GM12878 (cell line): ENCODE measurements around the gene NOL4L. TPM values are rescaled to one million over a fixed set of nuclear protein-coding genes. Genes with fewer than 3 reads are reported as not detected.

Experiments
- ATAC-seq: fragments of 200-7000 bp; cut with Tn5 transposase; 3 replicates; pipeline ENCODE4 v1.9.1; 2020; ENCODE audit warnings: mild to moderate bottlenecking, moderate library complexity
- BruUV-seq: library from RNA; stranded (reverse); fragments of 400-500 nt; replicated peaks from 2 replicates; lab custom pipeline; 2021; lab: Mats Ljungman, UMichigan
- CTCF ChIA-PET: fragments of 300-600 bp; sonication (Branson Sonifier 250); formaldehyde crosslinking; extraction: SDS; loops from one replicate; lab custom pipeline; 2021; ENCODE audit warnings: inconsistent platforms; lab: Yijun Ruan, JAX
- POLR2A ChIA-PET: fragments of 350-600 bp; formaldehyde crosslinking; extraction: SDS; loops from one replicate; lab custom pipeline; 2021; ENCODE audit warnings: inconsistent platforms; lab: Charles Lee
- RAD21 ChIA-PET: fragments of 300-600 bp; sonication (Branson Sonifier 250); formaldehyde crosslinking; loops from one replicate; lab custom pipeline; 2023; ENCODE audit warnings: antibody characterized with exemption; ENCODE audit not compliant: unreplicated experiment; lab: Charles Lee
- SMC1A ChIA-PET: fragments of 300-600 bp; sonication (Branson Sonifier 250); formaldehyde crosslinking; loops from one replicate; lab custom pipeline; 2023; ENCODE audit not compliant: unreplicated experiment, uncharacterized antibody; lab: Charles Lee
- DNase-seq: peaks from one replicate; pipeline ENCODE4 v3.0.0-alpha.2; 2011; ENCODE audit warnings: low read depth, low spot score
- FAIRE-seq: peaks from 3 replicates; lab custom pipeline; 2011; peaks lifted over from hg19 to GRCh38; lab: Jason Lieb, UNC
- H2AFZ ChIP-seq: 2 replicates; pipeline ENCODE4 v1.6.0; 2011; ENCODE audit warnings: low read depth, low read length, control low read depth; ENCODE audit not compliant: control insufficient read depth
- H3K27ac ChIP-seq: 2 replicates; pipeline ENCODE4 v1.5.1; 2011; ENCODE audit warnings: control low read depth; ENCODE audit not compliant: control insufficient read depth, insufficient read depth
- H3K27me3 ChIP-seq, 2 experiments: replicated peaks in 1 of 2; 2 replicates each; pipeline versions ENCODE4 v1.6.0 to v1.6.1; 2011; ENCODE audit warnings: low read length in 1 of 2; ENCODE audit not compliant: control insufficient read depth in 2 of 2, insufficient read depth in 2 of 2
- H3K36me3 ChIP-seq, 2 experiments: 2 replicates each; pipeline ENCODE4 v1.5.1; 2011; ENCODE audit warnings: low read length in 1 of 2; ENCODE audit not compliant: control insufficient read depth in 2 of 2, insufficient read depth in 2 of 2
- H3K4me1 ChIP-seq: 2 replicates; pipeline ENCODE4 v1.6.1; 2011; ENCODE audit warnings: mild to moderate bottlenecking, low read length, moderate library complexity, mixed read lengths; ENCODE audit not compliant: control insufficient read depth, insufficient read depth
- H3K4me2 ChIP-seq: 2 replicates; pipeline ENCODE4 v1.6.0; 2011; ENCODE audit warnings: control low read depth; ENCODE audit not compliant: control insufficient read depth, insufficient read depth
- H3K4me3 ChIP-seq: fragments of 200-600 bp; sonication (generic); 2 replicates; pipeline ENCODE4 v1.5.1; 2016
- H3K79me2 ChIP-seq: 2 replicates; pipeline ENCODE4 v1.6.0; 2011; ENCODE audit warnings: low read length; ENCODE audit not compliant: control insufficient read depth, insufficient read depth
- H3K9ac ChIP-seq: 2 replicates; pipeline ENCODE4 v1.8.0; 2011; ENCODE audit warnings: low read length, control low read depth, mixed read lengths; ENCODE audit not compliant: control insufficient read depth, insufficient read depth
- H3K9me3 ChIP-seq: replicated peaks from 3 replicates; pipeline ENCODE4 v1.5.1; 2011; ENCODE audit warnings: mild to moderate bottlenecking, low read length; ENCODE audit not compliant: control insufficient read depth, insufficient read depth
- H4K20me1 ChIP-seq: 2 replicates; pipeline ENCODE4 v1.6.0; 2011; ENCODE audit not compliant: control insufficient read depth, insufficient read depth
- CUX1 ChIP-seq: IDR thresholded peaks from 2 replicates; pipeline ENCODE4 v1.6.1; 2012; ENCODE audit warnings: improper control_type of control experiment, low read depth, low read length; ENCODE audit not compliant: insufficient replicate concordance
- EED ChIP-seq: sonication (generic); IDR thresholded peaks from 2 replicates; pipeline ENCODE4 v1.6.1; 2016; ENCODE audit warnings: antibody characterized with exemption, low read depth
- WGBS: methylation state at CpG from one replicate; pipeline ENCODE4 v1.1.6; 2016; ENCODE audit warnings: low lambda C conversion rate; ENCODE audit not compliant: insufficient replicate concordance, insufficient coverage; ENCODE audit errors: missing lambda C conversion rate; 5-methylcytosine and 5-hydroxymethylcytosine counted together
- in situ Hi-C: fragments of 300-500 bp; cut with MboI; formaldehyde crosslinking; loops from 9 replicates; pipeline ENCODE4 v1.14.3; 2018; ENCODE audit warnings: mixed read lengths
- intact Hi-C: fragments of 100-400 bp; cut with micrococcal nuclease; formaldehyde crosslinking; loops from one replicate; pipeline ENCODE4 v1.14.2; 2022; ENCODE audit not compliant: unreplicated experiment
- polyA plus RNA-seq, 11 experiments: library from polyadenylated mRNA; depleted of rRNA in 4 of 11; unstranded in 6 of 11; stranded (reverse) in 5 of 11; fragments of >200 nt; fragmentation: Nextera tagmentation in 4 of 11; fragmentation: Illumina TruSeq in 1 of 11; extraction: Ambion mirVana in 4 of 11; extraction: Trizol in 1 of 11; gene quantifications; 1 replicate in 1 of 11; 2 replicates in 10 of 11; pipeline versions ENCODE4 v1.2.1 to v1.2.3, GENCODE V29; 2011 to 2016; ENCODE audit warnings: inconsistent platforms in 2 of 11, missing spikeins in 2 of 11, low read depth in 1 of 11
- total RNA-seq, 4 experiments: library from RNA; depleted of rRNA in 3 of 4; stranded (reverse); fragments of >200 nt in 3 of 4; fragmentation: Illumina TruSeq in 1 of 4; extraction: Trizol in 1 of 4; gene quantifications; 2 replicates each; pipeline versions ENCODE4 v1.2.1 to v1.2.3, GENCODE V29; 2013 to 2021

The NOL4L gene
- total and polyA plus RNA-seq, 10 of the 15 experiments (the other 5 are each of a cell fraction or from before 2014, with no cell fraction given): 2.3 to 24.0 (median 8.0) TPM

- in situ Hi-C loops: no loop called here
- H2AFZ ChIP-seq: no peak overlapping the region
- no peaks in the 10 kb centered on the region for H3K79me2 ChIP-seq
- ATAC-seq (no peak), DNase-seq (no peak), FAIRE-seq (no peak)
- TF ChIP-seq EED: 0 out of 2 replicates have a peak, but pooled peaks have one; percentile 6
- no peak for TF ChIP-seq CUX1
- ChIA-PET POLR2A (interaction anchor here (0.5 to 4.0 kb wide), 3 partner anchors 8 to 124 kb away, joined by 3 to 27 read pairs (median 7); no protein-coding TSS in a partner anchor), CTCF (interaction anchor here (1.2 to 8.3 kb wide), 2 partner anchors 10 to 124 kb away, joined by 4 to 81 read pairs; no protein-coding TSS in a partner anchor), RAD21 (interaction anchor here (1.0 to 9.1 kb wide), 8 partner anchors 7 to 251 kb away, joined by 3 to 186 read pairs (median 4); no protein-coding TSS in a partner anchor), SMC1A (interaction anchor here (1.0 to 12.2 kb wide), 4 partner anchors 10 to 122 kb away, joined by 3 to 248 read pairs (median 57); no protein-coding TSS in a partner anchor)
- BruUV-seq: no TSS peak
- peaks cover 23% of the 10 kb centered on the region for H3K4me1 ChIP-seq
- 62% methylated on average over 19 of the region's 24 CpGs for WGBS
- H3K9ac ChIP-seq: no peak overlapping the region
- no peaks in the 10 kb centered on the region for H4K20me1 ChIP-seq
- H3K4me2 ChIP-seq: no peak overlapping the region
- no peaks in the 10 kb centered on the region for H3K36me3 ChIP-seq
- H3K9me3 ChIP-seq: no peaks in the 10 kb centered on the region
- H3K27me3 ChIP-seq: no peaks in the 10 kb centered on the region
- no peak overlapping the region for H3K27ac ChIP-seq
- intact Hi-C loops: no loop called here
- H3K4me3 ChIP-seq: no peak overlapping the region
Measured at GRCh38 chr20:32527447-32528055, 57.6 kb downstream of the NOL4L start.
